HG02610 (cell line): ENCODE results near the gene TMEM139.
A peak's percentile ranks its signal among the peaks of the same experiment; 100 is the strongest.
"Not testable (repeated sequence)": the region's sequence is repeated elsewhere in the genome, so short reads cannot be mapped to it uniquely, and the experiment has no call there.

ENCODE experiments used
- ATAC-seq: cut with Tn5 transposase; IDR thresholded peaks from one replicate; pipeline ENCODE4 v1.9.1; 2021; ENCODE audit warnings: mild to moderate bottlenecking, moderate library complexity; ENCODE audit not compliant: unreplicated experiment

Gene TMEM139

DNA sequence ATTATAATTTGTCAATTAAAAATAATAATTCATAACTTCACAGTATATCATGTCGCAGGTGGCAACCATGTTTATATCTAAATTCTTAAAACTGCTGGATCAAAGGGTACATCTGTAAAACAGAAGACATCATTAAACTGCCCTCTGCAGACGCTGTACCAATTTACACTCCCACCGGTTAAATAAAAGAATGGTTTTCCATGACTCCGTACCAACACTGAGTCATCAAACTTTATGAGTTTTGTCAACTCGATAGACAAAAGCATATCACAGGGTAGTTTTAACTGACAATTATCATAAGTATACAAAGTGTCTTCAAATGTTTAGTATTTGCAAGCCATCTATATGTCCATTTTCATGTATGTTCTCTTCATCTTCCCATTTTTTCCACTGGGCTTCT, 27.3 kb upstream of the TMEM139 start:
- ATAC-seq, result no peak

DNA sequence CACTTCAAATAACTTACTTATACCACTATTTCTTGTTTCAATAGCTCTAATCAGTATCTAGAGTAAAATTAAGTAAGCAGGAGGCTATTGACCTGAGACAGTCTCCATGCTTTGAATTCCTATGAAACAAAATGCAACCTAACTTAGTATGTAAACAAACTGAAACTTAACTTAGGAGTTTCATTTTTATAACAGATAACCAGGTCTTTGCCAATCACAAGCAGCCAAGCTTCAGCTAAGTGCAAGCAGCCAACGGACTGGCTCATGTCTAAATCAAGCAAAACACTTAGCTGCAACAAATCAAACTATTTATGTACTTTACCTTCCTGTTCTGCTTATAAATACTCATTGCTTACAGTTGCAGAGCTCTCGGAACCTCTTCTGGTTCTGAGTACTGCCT, 25.9 kb upstream of the TMEM139 start:
- no peak for ATAC-seq

DNA sequence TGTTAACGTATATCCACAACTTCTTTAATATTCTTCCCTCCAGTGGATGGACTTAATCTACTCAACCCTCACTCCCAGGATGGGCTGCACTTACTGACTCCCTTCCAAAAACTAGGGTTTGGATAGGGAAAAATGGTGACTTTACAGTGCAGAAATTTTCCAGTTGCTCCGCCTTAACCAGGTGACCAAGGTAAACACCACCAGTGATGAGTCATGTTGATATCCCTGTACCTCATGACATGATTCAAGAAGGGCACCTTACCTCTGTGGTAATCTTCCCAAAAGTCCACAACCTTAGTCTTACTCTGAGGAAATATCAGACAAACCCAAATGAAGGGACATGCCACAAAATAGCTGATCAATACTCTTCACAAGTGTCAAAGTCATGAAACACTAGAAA, 25.0 kb upstream of the TMEM139 start:
- no peak for ATAC-seq

DNA sequence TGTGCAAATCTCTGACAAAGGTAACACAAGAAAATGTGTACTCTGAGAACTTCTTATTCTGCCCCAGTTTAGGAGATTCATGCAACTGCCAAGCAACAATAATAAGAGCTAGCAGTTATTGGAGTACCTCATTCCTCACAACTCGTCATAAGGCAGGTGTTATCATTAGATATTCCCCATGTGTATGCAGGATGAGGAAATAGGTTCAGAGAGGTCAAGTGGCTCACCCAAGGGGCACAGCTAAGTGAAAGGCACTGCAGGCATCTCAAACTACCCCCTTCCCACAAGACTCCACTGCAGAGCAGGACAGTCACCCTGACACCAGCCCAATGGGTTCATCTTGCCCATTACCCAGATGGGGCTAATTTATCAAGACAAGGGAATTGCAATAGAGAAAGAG, 22.9 kb upstream of the TMEM139 start:
- ATAC-seq, result no peak

DNA sequence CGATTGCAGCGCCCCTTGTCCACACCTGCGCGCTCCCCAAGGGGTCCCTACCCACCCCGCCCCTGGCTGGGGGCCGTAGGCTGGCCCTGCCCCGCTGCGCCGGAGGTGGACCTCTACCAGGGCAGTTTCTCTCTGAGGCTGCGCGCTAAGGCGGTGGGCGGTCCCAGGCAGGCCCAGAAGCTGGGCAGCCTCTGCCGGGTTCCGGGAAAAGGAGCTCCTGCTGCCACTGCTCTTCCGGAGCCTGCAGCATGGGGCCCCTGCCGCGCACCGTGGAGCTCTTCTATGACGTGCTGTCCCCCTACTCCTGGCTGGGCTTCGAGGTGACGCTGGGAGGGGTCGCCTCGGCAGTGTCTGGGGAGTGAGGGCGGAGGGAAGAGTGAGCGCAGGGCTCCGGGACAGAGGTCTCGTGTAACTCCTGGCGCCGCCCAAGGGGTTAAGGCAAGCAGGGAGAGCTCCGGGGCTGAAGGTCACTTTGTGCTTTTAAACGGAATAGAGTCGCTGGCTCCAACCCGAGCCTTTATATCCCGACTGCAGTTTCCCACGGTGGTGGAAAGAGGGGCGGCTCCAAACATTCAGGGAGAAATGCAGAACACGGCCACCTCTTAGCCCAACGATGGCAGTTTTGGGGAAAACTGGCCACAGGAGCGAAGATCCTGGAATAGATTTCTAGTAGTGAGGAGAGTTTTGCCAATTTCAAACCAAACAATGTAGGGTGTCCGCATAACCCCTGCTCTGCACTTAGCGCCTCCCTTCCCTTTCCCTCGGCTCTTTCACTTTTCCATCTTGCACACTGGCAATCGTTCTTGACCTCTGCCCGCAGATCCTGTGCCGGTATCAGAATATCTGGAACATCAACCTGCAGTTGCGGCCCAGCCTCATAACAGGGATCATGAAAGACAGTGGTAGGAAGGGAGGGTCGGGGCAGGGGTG, 21.2 kb upstream of the TMEM139 start, which contains the start of gene GSTK1:
GSTK1 (plus strand) TSS at position 176 of the 930 bp plus-strand sequence; CDS start at position 249, 73 bp downstream.
- ATAC-seq, result peak; percentile 99

DNA sequence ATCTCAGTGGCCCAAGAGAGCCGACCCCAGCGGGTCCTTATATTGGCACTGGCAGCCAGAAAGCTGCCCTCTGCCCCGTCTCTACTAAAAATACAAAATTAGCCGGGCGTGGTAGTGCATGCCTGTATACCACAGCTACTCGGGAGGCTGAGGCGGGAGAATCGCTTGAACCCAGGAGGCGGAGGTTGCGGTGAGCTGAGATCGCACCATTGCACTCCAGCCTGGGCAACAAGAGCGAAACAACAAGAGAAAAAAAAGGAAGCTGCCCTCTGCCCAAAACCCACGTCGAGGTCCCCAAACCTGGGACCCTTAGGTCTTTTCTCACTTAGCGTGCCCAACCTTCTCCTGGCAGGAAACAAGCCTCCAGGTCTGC, 20.6 kb upstream of the TMEM139 start:
- ATAC-seq, result not testable (repeated sequence)

DNA sequence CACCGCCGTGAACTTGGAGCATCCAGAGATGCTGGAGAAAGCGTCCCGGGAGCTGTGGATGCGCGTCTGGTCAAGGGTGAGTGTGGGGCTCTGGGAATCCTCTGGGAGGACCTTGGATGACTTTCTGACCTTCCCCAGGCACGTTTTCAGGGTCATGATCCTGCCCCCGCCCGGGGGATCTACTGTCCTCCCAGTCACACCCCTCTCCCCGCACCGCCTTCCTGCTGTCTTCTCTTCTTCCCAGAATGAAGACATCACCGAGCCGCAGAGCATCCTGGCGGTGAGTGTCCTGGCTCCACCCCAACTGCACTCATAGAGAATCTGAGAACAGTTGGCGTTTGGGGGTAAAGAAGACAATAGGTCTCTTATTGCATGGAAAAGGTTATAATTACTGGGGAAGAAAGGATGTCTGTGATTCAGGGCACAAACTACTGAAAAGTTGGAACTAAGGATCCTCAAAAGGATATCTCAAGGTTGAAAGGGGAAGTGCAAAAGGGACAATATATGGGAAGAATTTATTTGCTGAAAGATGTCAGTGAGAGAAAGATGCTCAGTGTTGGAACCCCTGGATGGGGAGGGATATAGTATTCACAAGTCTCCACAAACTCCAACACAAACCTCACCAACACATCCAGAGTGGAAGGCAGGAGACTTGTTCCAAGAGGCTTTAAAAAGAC, 19.6 kb upstream of the TMEM139 start:
- no peak for ATAC-seq

DNA sequence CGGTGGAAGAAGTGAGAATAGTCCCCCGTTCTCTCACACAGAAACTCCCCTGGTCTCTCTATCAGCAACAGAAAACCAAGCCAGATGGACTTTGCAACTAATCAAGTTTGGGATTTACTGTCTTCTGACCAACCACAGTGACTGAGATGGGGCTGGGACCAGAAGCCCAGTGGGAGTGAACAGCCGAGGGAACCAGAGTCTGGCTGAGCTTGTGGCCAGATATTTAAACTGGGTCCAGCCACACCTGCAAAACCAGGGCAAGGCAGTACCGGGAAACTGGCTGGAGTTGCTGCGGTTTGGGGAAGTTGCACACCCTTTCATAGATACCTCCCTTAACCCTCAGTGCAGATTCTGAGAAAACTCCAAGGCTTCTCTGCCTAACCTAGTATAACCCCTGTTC, 15.5 kb upstream of the TMEM139 start:
- no peak for ATAC-seq

DNA sequence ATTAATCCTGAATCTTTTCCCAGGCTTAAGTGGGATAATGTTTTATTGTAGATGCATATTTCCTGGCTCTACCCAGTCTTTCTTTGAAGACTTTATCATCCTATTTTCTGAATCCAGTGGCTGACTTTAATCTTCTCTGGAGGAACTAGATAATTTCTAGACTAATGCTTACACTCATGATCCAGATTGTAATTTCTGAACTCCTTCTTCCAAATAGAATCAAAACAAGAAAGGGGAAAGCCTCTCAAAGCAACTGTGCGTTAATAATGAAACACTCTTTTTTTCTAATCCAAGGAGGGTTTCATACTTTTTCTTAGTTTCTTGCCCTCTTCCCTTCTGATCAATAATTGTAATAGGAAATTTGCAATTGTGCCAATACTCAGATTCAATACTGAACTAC, 13.5 kb upstream of the TMEM139 start:
- ATAC-seq, result no peak

DNA sequence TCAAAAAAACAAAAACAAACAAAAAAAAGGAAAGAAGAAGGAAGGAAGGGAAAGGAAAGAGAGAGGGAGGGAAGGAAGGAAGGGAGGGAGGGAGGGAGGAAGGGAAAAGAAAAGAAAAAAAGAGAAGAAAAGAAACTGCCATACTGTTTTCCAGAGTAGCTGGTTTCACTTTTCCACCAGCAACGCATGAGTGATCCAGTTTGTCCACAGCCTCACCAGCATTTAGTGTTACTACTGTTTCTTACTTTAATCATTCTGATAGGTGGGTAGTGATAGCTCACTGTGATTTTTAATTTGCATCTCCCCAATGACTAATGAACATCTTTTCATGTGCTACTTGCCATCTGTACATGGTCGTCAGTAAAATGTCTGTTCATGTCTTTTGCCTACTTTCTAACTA, 11.9 kb upstream of the TMEM139 start:
- ATAC-seq, result no peak

DNA sequence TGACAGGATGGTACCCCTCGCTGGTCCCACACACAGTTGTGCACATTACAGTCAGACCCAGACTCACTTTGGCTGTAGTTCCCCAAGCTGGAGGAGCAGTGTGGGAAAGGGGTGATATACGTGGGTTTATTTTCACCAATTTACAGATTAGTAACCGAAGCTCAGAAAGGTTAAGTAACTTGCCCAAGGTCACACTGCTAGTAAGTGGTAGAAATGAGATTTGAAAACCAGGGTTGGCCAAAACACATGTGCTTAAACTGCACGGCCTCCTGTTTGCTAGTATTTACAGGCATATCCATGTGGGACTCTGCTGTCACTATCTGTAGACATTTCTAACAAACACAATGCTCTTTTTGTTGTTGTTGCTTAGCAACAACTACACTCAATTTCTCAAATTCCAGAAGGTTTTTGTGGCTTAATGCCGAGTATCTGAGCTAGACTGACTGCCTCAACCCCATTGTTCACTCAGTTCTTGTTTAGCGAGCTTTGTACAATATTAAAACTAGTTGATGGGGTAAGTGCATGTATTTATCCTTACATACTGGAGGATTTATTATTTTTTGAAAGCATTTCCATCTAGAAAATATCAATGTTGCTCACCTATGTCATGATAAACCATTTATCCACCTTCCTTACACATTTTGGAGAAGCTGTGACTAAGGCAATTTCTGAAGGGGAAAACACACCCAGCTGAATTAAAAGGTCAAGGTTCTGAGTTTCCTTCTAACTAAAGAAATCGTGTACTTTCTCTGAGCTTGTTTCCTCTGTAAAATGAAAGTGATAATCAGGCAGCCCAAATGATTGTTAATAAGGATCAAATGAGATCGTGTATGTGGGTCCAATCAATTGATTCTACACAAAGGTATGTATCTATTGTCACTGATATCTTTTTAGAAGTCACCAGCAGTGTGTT, 5.3 kb upstream of the TMEM139 start:
- ATAC-seq, result no peak

DNA sequence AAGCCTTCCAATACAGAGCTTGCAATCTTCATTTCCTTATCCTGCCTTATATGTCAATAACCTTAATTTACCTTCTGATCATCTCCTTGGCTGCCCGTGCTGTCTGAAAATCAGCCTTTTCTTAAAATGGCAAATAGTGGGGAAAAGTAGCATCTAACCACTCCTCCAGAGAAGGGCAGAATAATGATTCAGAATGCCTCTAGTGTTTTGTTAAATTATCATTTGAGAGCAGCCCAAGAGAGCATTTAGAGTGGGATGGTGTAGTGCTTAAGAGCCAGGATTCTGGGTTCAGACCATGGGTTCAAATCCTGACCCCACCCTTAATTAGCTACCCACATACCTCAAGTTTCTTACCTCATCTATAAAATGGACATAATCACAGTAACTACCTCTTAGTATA, 4.6 kb upstream of the TMEM139 start:
- ATAC-seq, result no peak

DNA sequence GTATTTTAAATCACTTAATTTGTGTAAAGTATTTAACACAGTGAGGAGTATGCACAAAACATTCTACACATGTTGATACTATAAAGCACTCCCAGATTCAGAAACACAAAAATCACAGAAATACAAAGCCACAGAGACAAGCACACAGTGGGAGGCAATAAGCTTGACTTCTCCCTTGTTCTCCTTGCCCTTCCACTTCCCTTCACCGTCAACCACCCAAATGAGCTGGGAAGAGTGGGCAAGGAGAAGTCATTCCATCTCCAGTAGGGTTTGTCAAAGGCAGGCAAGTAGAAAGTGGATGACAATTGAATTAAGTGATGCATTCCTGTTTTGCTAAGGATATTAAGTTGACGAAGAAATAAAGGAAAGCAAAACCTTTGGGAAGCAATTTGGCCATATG, 4.2 kb upstream of the TMEM139 start:
- no peak for ATAC-seq

DNA sequence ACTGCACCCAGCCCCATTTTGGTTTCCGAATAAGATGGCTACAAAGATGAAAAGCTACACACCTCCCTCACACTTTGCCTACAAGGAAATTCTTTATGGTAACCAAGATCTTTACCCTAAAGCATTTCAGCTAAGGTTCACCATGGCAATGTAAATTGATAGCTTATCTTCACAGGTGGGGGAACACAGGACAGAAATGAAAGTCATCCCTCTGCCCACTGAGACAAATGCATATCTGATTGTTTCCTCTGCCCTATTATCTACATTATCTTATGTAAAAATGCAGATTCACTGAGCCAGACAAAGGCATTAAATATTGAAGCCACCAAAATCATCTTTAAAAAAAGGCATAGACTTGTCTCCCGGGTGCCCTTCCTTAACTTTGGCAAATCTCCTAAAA, 3.2 kb upstream of the TMEM139 start:
- ATAC-seq, result no peak

DNA sequence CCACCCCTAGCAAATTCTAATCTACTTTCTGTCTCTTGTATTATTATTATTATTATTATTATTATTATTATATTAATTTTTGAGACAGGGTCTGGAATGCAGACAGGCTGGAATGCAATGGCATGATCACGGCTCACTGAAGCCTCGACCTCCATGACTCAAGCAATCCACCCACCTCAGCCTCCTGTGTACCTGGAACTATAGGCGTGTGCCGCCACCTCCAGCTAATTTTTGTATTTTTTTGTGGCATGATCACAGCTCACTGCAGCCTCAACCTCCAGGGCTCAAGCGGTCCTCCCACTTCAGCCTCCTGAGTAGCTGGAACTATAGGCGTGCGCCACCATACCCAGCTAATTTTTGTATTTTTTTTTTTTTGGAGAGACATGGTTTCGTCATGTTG, 2.6 kb upstream of the TMEM139 start:
- ATAC-seq, result no peak

DNA sequence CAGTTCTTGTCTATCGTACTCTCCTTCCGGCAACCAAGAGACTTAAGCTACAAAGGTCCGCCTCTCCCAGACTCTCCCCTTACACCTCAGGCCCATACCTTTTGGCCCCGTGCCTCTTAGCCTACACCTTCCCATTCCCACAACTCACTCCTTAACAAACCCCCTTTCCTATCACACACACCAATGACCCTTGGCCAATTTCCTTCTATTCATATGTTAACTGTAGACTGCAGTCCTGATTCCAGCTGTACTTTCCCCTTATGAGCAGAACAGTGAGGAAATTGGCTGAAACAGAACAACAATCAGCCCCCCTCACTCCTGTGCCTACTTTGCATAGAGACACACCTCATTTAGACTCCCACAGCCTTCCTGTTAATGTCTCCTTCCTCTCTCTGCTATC, 1.4 kb upstream of the TMEM139 start:
- no peak for ATAC-seq

DNA sequence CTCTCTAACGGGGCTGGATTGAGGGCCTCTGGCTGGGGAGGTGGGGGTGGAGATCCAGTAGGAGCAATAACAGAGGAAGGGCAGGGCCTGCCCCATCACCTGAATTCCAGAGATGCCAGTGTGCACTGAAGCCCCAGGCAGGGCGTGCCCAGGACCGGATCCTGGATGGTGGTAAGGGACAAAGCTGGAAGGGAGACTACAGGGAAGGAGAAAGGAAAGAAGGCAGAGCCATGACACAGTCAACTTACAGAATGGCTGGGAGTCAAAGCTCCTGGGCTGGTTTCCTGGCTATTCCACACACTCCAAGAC, 666 bp downstream of the TMEM139 start:
- ATAC-seq, result no peak

DNA sequence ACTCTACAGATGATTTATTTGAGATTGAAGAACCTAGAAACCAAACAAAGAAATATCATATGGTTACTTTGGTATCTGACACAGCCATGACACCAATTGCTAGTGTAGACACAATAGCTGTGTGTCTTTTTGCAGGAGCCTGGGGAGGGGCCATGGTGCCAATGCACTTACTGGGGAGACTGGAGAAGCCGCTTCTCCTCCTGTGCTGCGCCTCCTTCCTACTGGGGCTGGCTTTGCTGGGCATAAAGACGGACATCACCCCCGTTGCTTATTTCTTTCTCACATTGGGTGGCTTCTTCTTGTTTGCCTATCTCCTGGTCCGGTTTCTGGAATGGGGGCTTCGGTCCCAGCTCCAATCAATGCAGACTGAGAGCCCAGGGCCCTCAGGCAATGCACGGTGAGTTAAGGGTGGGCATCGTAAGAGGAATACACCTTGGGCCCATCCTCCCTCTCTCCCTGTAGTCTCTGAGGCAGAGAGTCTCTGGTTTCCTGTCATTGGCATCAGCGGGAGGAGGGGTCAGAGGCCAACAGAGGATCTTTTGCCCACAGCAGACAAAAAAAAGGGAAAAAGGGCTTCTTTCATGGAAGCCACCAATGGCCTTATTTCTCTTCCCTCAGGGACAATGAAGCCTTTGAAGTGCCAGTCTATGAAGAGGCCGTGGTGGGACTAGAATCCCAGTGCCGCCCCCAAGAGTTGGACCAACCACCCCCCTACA, 1.2 kb downstream of the TMEM139 start:
- no peak for ATAC-seq

DNA sequence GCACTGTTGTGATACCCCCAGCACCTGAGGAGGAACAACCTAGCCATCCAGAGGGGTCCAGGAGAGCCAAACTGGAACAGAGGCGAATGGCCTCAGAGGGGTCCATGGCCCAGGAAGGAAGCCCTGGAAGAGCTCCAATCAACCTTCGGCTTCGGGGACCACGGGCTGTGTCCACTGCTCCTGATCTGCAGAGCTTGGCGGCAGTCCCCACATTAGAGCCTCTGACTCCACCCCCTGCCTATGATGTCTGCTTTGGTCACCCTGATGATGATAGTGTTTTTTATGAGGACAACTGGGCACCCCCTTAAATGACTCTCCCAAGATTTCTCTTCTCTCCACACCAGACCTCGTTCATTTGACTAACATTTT, 1.7 kb downstream of the TMEM139 start:
- ATAC-seq, result no peak

DNA sequence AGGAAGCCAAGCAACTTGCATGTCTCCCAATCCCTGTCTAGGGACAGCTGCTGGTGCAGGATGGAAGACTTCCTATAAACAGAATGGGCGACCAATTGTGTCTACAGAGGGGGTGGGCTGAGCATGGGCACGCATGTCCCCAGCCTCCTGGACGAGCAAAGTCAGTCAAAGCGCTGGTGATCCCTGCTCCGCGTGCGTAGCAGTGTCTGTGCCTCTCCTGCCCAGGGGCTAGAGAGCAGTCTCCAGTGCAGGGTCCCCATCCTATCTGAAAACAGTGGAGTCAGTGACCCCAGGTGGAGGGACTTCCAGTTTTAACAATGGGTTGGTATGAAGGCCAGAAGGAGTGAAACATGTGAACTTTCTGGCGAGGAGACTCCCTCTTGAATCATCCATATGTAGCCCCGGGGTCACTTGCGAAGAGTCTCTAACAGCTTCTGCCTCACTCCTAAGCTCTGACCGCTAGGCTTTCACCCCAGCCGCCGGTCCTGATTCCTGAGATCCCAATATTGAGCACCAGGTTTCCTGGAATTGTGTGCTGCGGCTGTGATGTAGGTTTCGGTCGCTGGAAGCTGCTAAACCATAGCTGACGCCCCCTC, 2.7 kb downstream of the TMEM139 start:
- ATAC-seq, result no peak
